ENCODE results near the gene DHX35. TPM values are rescaled to one million over a fixed set of nuclear protein-coding genes. Genes with fewer than 3 reads are reported as not detected.

Gene DHX35
- total RNA-seq, 4 donors from 2014 or later = 6.6 to 16.8 (median 11.0) TPM

GRCh38 chr20:39016041-39016440 lies 53.9 kb downstream of the DHX35 start:
- 95 to 97% methylated on average over 3 of the region's 3 CpGs for WGBS, 2 donors
- TF ChIP-seq CTCF (IDR thresholded peaks at IDR 0.05) = no peak
- TF ChIP-seq POLR2A (IDR thresholded peaks at IDR 0.05) = no peak
- intact Hi-C loops (cut with DNase I; ENCODE audit: low total_unique reads) = no loop called here
- no peak for DNase-seq (ENCODE audit: low spot score in 2 of 2)
- H3K4me3 ChIP-seq (ENCODE audit: low read depth, poor library complexity, severe bottlenecking) = no peak overlapping the region

- intact Hi-C loops (cut with DNase I; ENCODE audit: low total_unique reads) = no loop called here
- WGBS, 2 donors = 79 to 85% methylated on average over 2 of the region's 2 CpGs
- no peak for TF ChIP-seq CTCF (IDR thresholded peaks at IDR 0.05)
- no peak for TF ChIP-seq POLR2A (IDR thresholded peaks at IDR 0.05)
These were observed 54.4 kb downstream of the DHX35 start for GRCh38 chr20:39016506-39016905.

GRCh38 chr20:39019027-39019426 lies 56.9 kb downstream of the DHX35 start:
- WGBS, 2 donors = 84 to 94% methylated on average over 3 of the region's 3 CpGs
- intact Hi-C loops (cut with DNase I; ENCODE audit: low total_unique reads) = no loop called here
- DNase-seq (ENCODE audit: low spot score in 2 of 2) = no peak
- no peak overlapping the region for H3K4me3 ChIP-seq (ENCODE audit: low read depth, poor library complexity, severe bottlenecking)
- TF ChIP-seq CTCF (IDR thresholded peaks at IDR 0.05) = no peak
- TF ChIP-seq POLR2A (IDR thresholded peaks at IDR 0.05) = no peak

More at GRCh38 chr20:39016506-39016905, 54.4 kb downstream of the DHX35 start:
- no peak for DNase-seq (ENCODE audit: low spot score in 2 of 2)
- H3K4me3 ChIP-seq (ENCODE audit: low read depth, poor library complexity, severe bottlenecking) = no peak overlapping the region

- intact Hi-C loops (cut with DNase I; ENCODE audit: low total_unique reads) = no loop called here
- no peak for TF ChIP-seq POLR2A (IDR thresholded peaks at IDR 0.05)
- no peak for TF ChIP-seq CTCF (IDR thresholded peaks at IDR 0.05)
- H3K4me3 ChIP-seq (ENCODE audit: low read depth, poor library complexity, severe bottlenecking) = no peak overlapping the region
- DNase-seq (ENCODE audit: low spot score in 2 of 2) = no peak
These were observed 57.7 kb downstream of the DHX35 start for GRCh38 chr20:39019805-39020325.

GRCh38 chr20:39021748-39022147 lies 59.6 kb downstream of the DHX35 start:
- intact Hi-C loops (cut with DNase I; ENCODE audit: low total_unique reads) = no loop called here
- TF ChIP-seq CTCF (IDR thresholded peaks at IDR 0.05) = no peak
- TF ChIP-seq POLR2A (IDR thresholded peaks at IDR 0.05) = no peak
- no peak overlapping the region for H3K4me3 ChIP-seq (ENCODE audit: low read depth, poor library complexity, severe bottlenecking)
- WGBS, 2 donors = 89 to 98% methylated on average over 5 of the region's 5 CpGs
- DNase-seq (ENCODE audit: low spot score in 2 of 2) = no peak

- H3K4me3 ChIP-seq (ENCODE audit: low read depth, poor library complexity, severe bottlenecking) = no peak overlapping the region
- DNase-seq (ENCODE audit: low spot score in 2 of 2) = no peak
- intact Hi-C loops (cut with DNase I; ENCODE audit: low total_unique reads) = no loop called here
- WGBS, 2 donors = 87 to 93% methylated on average over 9 of the region's 9 CpGs
- TF ChIP-seq POLR2A (IDR thresholded peaks at IDR 0.05) = no peak
- no peak for TF ChIP-seq CTCF (IDR thresholded peaks at IDR 0.05)
These were observed 63.7 kb downstream of the DHX35 start for GRCh38 chr20:39025883-39026282.

Data from lower leg skin (tissue), 4 donors.